Measurements from ENCODE around the gene NPSR1. TPM values are rescaled to one million over a fixed set of nuclear protein-coding genes. Genes with fewer than 3 reads are reported as not detected.

The NPSR1 gene
- total and polyA plus RNA-seq, 9 of the 15 experiments (the other 6 are each of a cell fraction or from before 2014, with no cell fraction given) = not detected

DNA sequence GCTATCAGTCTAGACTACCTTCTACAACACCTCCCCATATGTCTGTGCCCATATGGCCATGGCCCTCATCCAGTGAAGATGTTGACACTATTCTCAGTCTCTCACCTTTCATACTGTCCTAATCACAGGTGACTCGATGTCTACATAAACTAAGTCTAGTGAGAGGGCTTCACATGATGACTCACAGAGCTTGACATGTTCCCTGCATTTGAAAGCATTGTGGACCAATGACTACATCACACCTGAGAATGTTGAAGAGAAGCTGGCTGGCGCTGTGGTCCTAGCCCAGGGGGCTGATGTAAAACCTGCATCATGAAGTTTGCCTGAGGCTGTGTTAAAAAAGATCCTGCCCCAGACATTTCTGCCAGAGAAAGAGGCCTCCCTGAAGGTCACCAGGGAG is 167.2 kb downstream of the NPSR1 start (continued):
- TF ChIP-seq, protein P1, sequence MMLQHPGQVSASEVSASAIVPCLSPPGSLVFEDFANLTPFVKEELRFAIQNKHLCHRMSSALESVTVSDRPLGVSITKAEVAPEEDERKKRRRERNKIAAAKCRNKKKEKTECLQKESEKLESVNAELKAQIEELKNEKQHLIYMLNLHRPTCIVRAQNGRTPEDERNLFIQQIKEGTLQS (IDR thresholded peaks at IDR 0.05) = no peak
- TF ChIP-seq, protein P1 (CRISPR knock-in tag; conservative IDR thresholded peaks at IDR 0.05) = no peak
- TF ChIP-seq, protein P2, sequence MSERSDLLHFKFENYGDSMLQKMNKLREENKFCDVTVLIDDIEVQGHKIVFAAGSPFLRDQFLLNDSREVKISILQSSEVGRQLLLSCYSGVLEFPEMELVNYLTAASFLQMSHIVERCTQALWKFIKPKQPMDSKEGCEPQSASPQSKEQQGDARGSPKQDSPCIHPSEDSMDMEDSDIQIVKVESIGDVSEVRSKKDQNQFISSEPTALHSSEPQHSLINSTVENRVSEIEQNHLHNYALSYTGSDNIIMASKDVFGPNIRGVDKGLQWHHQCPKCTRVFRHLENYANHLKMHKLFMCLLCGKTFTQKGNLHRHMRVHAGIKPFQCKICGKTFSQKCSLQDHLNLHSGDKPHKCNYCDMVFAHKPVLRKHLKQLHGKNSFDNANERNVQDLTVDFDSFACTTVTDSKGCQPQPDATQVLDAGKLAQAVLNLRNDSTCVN (CRISPR knock-in tag; IDR thresholded peaks at IDR 0.05) = no peak
- TF ChIP-seq, protein P3, sequence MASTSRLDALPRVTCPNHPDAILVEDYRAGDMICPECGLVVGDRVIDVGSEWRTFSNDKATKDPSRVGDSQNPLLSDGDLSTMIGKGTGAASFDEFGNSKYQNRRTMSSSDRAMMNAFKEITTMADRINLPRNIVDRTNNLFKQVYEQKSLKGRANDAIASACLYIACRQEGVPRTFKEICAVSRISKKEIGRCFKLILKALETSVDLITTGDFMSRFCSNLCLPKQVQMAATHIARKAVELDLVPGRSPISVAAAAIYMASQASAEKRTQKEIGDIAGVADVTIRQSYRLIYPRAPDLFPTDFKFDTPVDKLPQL (IDR thresholded peaks at IDR 0.05; ENCODE audit: extremely low read depth, insufficient read length) = no peak

DNA sequence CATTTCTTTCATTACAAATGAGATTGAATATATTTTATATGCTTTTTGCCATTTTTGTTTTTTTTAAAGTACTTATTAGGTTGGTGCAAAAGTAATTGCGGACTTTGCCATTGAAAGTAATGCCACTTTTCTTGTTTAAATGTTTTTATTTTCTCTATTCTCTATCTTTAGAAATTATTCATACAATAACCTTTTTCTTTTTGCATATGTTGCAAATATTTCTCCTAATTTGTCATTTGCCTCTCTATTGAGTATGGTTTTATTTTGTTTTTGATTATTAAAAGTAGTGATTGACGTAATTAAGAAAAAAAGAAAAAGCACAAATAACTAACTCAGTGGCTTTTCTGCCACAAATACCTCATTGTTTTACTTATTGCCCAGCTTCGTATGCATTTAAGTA is 172.4 kb downstream of the NPSR1 start:
- no peaks in the 10 kb centered on the region for H3K9me1 ChIP-seq (ENCODE audit: control insufficient read depth, insufficient read depth, low read length)
- H3K79me2 ChIP-seq (ENCODE audit: control insufficient read depth, insufficient read depth, low read length) = no peaks in the 10 kb centered on the region
- ChIA-PET CTCF (ENCODE audit: low intra/inter-chr PET ratio) (no interaction called here), POLR2A (no interaction called here)
- no peaks in the 10 kb centered on the region for H3K4me1 ChIP-seq (replicated peaks in 1 of 2; ENCODE audit: control insufficient read depth in 2 of 2, insufficient read depth in 2 of 2, low read length in 2 of 2)
- in situ Hi-C loops (cut with MboI) (no loop called here), intact Hi-C loops (cut with micrococcal nuclease) (no loop called here)
- H3K9me3 ChIP-seq (replicated peaks; ENCODE audit: control insufficient read depth, insufficient read depth, low read depth, low read length) = no peaks in the 10 kb centered on the region
- no peaks in the 10 kb centered on the region for H3K36me3 ChIP-seq (ENCODE audit: control insufficient read depth, insufficient read depth, low read length)
- H3K4me3 ChIP-seq = no peak overlapping the region
- DNase-seq (ENCODE audit: extremely low read depth in 1 of 4, low spot score in 3 of 4) = no peak
- H2AFZ ChIP-seq (ENCODE audit: low read depth, low read length) = no peak overlapping the region
- no peaks in the 10 kb centered on the region for H3K27me3 ChIP-seq (ENCODE audit: control insufficient read depth in 2 of 2, insufficient read depth in 2 of 2, low read length in 2 of 2)
- ATAC-seq = no peak
- WGBS (ENCODE audit: insufficient coverage, low coverage, missing lambda C conversion rate) = 0% methylated on average over 2 of the region's 3 CpGs
- no peak overlapping the region for H3K9ac ChIP-seq (ENCODE audit: insufficient read depth in 1 of 2, low read depth in 2 of 2, low read length in 2 of 2)
- H4K20me1 ChIP-seq (replicated peaks; ENCODE audit: control insufficient read depth, insufficient read depth, low read length) = no peaks in the 10 kb centered on the region; the same call in 1 of the 2 replicates
- no TSS peak for BruUV-seq (replicated peaks)
- TF ChIP-seq ZNF316 (IDR thresholded peaks at IDR 0.05) (peak; percentile 56; the same call in 1 of the 2 replicates), GATAD2B (IDR thresholded peaks at IDR 0.05; ENCODE audit: borderline replicate concordance) (no peak)
- H3K4me2 ChIP-seq (ENCODE audit: insufficient read depth, low read length) = no peak overlapping the region
- H3K27ac ChIP-seq (ENCODE audit: extremely low read depth, low read depth, low read length) = no peak overlapping the region
- no peak for FAIRE-seq

Data from K562 (cell line).